ENCODE results near the gene BCL2L12.
"Not testable (repeated sequence)": the region's sequence is repeated elsewhere in the genome, so short reads cannot be mapped to it uniquely, and the experiment has no call there.

Gene BCL2L12

DNA sequence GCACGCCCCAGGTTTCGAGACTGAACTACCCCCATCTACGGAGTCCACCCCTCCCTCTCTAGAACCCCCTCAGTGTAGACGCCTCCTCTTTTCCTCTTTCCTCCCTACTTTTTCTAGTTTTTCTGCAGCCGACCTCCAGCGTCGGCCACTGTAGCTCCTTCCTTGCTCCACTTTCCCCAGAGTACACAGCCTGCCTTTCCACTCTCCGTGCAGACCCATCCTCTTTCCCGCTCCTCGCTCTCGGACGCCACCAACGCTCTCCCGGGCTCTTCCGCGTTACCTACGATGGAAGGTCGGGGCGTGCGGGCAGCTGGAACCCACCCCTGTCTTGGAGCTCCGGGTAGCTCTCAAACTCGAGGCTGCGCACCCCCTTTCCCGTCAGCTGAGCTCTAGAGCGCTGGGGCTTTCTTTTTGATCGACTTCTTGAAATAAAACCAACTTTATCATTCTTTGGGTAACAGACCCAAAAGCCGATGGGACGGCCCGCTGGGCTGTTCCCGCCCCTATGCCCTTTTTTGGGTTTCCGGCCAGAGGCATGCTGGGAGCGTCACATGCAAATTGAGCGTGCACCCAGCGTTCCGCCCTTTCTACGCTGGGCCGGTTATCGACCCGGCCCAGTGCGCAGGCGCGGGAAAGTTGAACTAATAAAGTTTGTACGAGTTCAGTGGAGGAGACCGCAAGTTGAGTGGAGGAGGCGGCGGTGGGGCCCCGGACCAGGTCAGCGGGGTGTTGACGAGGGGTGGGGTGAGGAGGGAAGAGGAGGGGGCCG, at the start of gene BCL2L12, which contains the start of gene IRF3:
Gene BCL2L12, plus strand, starts transcription at position 583 of the 769 bp plus-strand sequence. CDS start 760 bp downstream, outside the sequence.
Gene IRF3, minus strand, starts transcription at position 507 of the 769 bp plus-strand sequence. CDS start 1,019 bp downstream, outside the sequence.
- peak; percentile 61 for DNase-seq

GRCh38 chr19:49616532-49616931, 49.2 kb upstream of the BCL2L12 start:
- no peak for DNase-seq

DNA sequence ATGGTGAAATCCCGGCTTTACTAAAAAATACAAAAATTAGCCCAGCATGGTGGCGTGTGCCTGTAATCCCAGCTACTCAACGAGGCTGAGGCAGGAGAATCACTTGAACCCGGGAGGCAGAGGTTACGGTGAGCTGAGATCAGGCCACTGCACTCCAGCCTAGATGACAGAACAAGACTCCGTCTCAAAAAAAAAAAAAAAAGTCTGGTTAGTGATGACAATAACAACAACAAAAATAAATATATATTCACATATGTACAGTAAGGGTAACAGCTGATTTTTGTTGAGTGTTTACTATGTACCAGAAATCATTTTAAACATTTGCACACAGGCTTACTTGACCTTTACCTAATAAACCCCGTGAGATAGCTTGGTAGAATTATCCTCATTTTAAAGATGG, 48.8 kb upstream of the BCL2L12 start:
- no peak for DNase-seq

GRCh38 chr19:49617860-49618259, 47.9 kb upstream of the BCL2L12 start:
- not testable (repeated sequence) for DNase-seq

DNA sequence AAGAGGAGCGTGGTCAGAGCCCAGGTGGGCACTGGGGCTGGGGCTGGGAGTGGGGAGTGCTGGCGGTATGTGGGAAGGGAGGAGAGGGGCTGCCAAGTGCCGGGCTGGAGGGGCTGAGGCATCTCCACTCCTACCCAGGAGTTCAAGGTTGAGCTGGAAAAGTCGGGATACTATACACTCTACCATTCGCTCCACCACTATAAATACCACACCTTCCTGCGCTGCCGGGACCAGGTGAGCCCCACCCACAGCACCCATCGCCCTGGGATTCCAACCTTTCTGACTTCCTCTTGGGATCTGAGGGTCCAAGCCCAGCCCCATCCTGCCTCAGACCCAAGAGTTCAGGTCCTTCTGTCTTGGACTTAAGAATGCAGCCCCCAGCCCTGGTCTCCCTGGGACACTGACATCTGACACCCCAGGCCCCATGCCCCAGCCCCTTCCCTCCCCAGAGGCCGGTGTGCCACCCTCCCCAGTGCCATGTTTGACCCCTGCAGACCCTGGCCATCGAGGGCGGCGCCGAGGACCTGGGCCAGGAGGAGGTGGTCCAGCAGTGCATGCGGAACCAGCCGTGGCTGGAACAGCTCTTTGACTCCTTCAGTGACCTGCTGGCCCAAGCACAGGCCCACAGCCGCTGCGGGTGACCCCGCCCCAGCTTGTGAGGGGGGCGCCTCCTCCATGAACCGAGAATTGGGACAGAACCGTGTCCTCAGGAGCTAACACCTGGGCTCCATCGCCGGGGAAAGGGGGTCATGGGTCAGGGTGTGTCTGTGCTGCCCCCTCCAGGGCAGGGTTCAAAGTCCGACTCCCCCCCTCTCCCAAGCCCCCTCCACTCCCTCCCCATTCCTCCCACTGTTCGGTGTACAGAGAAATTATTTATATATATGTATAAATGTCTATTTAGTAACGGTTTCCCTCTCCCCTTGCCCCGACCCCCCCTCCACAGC, 40.5 kb upstream of the BCL2L12 start:
- no peak for DNase-seq

- no peak for DNase-seq
These were observed 39.5 kb upstream of the BCL2L12 start for GRCh38 chr19:49626226-49626625.

GRCh38 chr19:49629659-49630058, 36.1 kb upstream of the BCL2L12 start:
- DNase-seq: no peak

- DNase-seq: no peak
These were observed 34.6 kb upstream of the BCL2L12 start for GRCh38 chr19:49631014-49631588.

DNA sequence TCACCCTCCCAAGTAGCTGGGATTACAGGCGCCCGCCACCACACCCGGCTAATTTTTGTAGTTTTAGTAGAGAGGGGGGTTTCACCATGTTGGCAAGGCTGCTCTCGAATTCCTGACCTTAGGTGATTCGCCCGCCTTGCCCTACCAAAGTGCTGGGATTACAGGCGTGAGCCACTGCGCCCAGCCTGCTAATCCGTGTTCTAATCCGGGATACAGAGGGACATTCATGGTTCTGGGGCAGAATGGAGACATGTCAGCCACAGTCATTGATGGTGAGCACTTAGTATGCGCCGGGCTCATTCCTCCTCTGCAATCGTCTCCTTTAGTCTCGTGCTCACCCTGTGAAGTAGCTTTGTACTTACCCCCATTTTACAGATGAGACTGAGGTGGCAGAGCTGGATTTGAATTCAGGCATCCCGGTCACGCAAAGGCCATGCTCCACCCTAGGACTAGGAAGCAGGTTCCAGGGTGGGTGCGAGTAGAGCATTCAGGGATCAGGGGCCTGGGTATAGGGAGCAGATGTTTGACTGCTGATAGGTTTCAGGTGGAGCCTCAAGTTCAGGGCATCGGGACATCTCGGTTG, 34.0 kb upstream of the BCL2L12 start:
- no peak for DNase-seq

GRCh38 chr19:49632576-49632975, 33.2 kb upstream of the BCL2L12 start:
- no peak for DNase-seq

- DNase-seq: not testable (repeated sequence)
These were observed 32.5 kb upstream of the BCL2L12 start for GRCh38 chr19:49633273-49633672.

DNA sequence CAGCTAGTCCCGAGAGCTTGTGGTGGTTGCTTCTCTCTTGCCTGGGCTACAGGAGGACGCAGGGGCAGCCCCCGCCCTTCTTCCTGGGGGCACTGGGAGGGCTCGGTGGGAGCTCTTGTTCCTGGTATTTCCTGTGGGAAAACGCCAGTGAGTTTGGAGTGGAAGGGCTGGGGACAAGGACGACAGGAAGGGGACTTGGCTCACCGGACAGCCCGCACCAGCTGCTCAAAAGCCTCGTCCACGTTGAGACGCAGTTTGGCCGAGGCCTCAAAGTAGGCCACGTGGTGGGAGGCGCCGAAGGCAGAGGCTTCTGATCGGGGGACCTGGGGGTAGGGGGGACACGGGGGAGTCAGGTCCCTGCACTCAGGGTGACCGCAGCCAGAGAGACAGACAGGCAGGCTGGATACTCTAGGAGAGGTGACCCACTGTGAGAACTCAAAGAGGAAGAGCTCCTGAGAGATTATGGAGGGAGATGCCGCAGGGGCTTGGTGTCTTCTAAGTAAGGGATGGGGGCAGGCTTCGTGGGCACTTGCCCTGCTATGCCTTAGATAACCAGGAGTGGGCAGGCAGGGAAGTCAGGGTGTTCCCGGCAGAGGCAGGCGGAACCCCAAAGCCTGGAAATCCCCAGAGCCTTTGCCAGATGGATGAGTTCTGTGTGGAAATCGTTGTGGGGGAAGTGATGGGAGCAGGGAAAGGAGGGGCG, 30.1 kb upstream of the BCL2L12 start:
- no peak for DNase-seq

GRCh38 chr19:49636233-49636932, 29.4 kb upstream of the BCL2L12 start:
- DNase-seq: no peak

GRCh38 chr19:49637821-49638738, 27.7 kb upstream of the BCL2L12 start:
- DNase-seq: no peak

- no peak for DNase-seq
These were observed 26.2 kb upstream of the BCL2L12 start for GRCh38 chr19:49639401-49640112.

GRCh38 chr19:49640113-49640898, 25.4 kb upstream of the BCL2L12 start, which contains the start of gene RRAS:
TSS of gene RRAS (minus strand) at chr19:49640143. CDS start at chr19:49640098, 45 bp downstream.
- DNase-seq: peak; percentile 95

GRCh38 chr19:49641688-49642491, 23.8 kb upstream of the BCL2L12 start, which contains the start of gene SCAF1:
TSS of gene SCAF1 (plus strand) at chr19:49642209. CDS start at chr19:49645027, 2,818 bp downstream.
- peak; percentile 97 for DNase-seq
